Left lobe of liver (tissue), 2 donors: Measurements from ENCODE around the gene FRMD5. TPM values are rescaled to one million over a fixed set of nuclear protein-coding genes. Genes with fewer than 3 reads are reported as not detected.
"Not testable (repeated sequence)": the region's sequence is repeated elsewhere in the genome, so short reads cannot be mapped to it uniquely, and the experiment has no call there.

ENCODE experiments used
- ATAC-seq: fragments of 200-7000 bp; cut with Tn5 transposase; one replicate; pipeline ENCODE4 v1.9.1; 2020; ENCODE audit warnings: mild to moderate bottlenecking, moderate library complexity
- DNase-seq: peaks from one replicate; pipeline ENCODE4 v3.0.0-alpha.2; 2020; ENCODE audit warnings: low spot score
- total RNA-seq: library from RNA; stranded (reverse); gene quantifications from one replicate; pipeline ENCODE4 v1.2.1, GENCODE V29; 2021
- donor health status: DM: no; HTN: no; CAD: no; lungs with moderate emphysema.
- donor health status: DM: no; HTN: yes; CAD: no.

Gene FRMD5
- total RNA-seq, 1 donor from 2014 or later = not detected

DNA sequence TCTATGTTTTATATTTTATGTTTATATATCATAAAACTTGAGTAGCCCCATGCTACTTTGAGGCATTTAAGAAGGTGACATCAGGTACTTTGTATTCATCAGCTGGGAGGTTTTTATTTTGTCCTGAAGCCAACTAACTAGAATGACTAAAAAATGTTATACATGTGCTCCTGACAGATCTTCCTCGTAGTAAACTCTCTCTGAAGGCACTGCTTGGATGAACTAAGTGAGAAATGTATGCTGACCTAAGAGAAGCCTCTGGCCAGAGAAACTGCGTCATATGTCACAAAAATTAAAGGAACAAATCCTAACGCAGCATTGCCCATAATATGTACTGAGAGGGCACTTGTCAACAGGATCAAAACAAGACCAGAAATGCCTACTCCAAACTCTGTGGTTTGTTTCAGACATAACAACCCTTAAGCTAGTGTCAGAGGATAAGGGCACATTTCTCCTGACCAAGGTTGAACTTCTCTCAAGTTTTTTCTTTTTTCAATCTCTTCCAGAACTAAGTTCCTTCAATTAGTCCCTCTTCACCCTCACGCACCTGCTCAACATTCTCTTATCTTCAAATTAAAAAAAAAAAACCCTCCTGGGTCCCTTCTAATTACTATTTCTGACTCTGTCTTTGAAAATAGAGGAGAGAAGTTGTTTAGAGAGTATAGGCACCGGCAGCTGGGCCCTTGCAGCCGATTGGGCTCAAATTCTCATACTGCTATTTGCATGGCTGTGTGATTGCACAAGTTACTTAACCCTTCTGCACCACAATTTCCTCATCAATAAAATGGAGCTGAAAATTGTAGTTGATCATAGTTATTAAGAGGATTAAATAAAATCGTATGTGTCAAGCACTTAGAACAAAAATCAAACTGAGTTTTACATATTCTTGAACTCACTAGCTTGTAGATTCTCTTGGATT is 159.0 kb downstream of the FRMD5 start:
- DNase-seq (no peak), ATAC-seq (no peak)

DNA sequence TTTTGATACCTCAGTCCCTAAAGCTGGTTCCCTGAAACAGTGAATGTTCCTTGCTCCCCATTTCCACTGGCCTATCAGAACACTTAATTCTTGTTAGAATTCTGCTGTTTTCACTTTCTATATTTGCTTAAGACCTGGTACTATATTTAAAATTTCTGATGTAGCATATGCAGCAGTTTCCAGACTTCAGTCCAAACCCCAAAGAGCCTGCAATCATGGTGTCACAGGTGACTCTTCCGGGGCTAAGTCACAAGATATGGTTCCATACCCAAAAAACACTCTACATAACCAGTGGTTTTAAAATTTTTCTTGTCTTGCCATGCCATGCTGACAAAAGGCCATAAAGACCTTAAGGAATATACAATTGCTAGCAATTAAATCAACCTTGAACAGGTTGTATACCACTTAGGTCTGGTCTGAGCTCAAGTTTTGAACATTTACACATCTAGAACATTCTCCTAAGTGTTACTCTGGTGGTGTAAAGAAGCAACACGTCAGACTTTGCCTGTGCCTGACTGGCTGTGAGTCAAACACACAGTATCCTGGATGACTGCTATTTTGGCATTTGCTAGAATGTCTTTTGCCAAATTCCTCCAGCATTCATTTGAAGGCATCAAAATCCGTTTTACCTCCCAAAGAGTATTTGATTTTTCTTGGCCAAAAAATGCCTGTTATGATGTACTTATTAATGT is 160.0 kb downstream of the FRMD5 start:
- DNase-seq (no peak), ATAC-seq (no peak)

DNA sequence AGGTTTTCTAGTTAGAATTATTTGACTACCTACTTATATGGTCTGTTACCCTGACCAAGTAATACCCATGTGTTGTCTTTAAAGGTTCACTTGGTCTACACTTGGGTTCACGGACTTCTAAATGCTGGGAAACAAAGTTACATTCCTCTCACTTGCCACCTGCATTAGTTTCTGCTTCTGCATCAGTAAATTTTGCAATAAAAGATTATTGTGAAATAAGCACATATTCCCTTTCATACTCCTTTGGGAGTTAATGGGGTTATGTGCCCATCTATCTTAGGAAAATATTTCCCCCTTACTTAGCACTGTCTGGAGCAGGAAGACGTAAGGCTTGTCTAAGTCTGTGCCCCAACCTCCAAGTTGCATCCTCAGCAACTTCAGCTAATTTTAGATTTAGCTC is 160.7 kb downstream of the FRMD5 start:
- DNase-seq (no peak), ATAC-seq (no peak)

DNA sequence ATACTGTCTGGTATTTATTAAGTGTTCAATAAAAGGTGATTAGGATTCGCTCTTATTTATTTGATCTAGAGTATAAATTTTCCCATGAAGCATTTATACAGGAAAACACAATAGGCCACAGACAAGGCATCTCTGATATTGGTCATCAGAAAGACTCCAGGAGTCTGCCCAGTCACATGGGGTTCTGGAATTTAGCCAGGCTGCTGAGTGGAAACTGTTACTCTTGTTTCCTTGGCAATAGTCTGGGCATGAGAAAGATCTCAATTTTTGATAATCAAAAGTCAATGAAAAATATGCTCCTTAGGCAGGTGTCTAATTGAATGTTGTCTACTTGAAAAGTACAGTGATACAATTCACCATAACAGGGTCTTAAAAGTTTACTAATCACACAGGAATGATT is 161.2 kb downstream of the FRMD5 start:
- no peak for DNase-seq
- no peak for ATAC-seq

DNA sequence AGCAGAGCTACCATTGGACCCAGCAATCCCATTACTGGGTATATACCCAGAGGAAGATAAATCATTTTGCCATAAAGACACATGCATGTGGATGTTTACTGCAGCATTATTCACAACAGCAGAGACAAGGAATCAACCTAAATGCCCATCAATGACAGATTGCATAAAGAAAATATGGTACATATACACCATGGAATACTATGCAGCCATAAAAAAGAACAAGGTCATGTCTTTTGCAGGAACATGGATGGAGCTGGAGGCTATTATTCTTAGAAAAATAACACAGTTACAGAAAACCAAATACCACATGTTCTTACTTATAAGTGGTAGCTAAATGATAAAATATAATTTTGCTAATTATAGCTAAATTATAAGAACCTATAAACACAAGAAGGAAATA is 162.3 kb downstream of the FRMD5 start:
- ATAC-seq, DNase-seq: not testable (repeated sequence)

DNA sequence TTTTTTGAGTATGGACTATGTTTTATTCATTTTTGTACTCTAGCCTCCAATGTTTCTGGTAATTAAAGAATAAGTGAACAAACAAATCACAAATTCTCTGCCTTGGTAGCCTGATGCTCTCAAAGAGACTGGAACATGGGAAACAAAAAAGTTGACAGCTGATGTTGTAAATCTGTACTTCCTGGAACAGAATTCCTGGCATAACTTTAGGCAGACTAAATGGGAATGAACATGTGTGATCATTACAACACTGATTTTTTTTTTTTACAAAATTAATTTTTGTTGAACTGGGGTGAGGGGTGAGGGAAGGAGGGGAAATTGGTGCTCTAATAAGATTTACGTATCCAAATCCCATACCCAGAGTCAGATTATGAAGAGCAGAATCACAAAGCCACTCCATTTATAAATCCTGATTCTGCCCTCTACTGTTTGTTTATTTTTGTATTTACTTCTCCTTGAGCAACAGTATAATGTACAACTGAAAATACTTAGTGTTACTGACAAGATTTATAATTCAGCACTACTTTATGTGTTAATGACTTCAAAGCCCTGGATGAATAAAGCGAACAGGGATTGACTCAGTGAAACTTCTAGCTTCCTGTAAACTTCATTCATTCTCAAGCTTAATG is 165.0 kb downstream of the FRMD5 start:
- no peak for ATAC-seq
- no peak for DNase-seq

DNA sequence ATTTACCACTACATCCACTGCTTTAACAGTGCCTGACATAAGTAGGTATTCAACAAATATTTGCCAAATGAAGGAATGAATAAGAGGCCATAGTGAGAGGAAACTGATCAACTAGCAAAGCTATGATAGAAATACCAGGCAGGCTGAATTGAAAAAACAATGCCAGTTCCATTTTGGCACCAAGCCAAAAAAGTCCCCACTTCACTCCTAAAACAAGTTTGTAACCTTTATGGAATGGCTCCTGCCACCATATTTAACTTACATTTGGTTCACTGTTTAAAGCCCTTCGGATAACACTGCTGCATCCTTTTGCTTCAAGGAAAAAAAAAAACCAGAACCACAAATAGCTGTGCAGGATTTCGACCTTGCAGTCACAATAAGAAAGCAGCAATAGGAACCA is 166.1 kb downstream of the FRMD5 start:
- ATAC-seq = no peak
- no peak for DNase-seq

DNA sequence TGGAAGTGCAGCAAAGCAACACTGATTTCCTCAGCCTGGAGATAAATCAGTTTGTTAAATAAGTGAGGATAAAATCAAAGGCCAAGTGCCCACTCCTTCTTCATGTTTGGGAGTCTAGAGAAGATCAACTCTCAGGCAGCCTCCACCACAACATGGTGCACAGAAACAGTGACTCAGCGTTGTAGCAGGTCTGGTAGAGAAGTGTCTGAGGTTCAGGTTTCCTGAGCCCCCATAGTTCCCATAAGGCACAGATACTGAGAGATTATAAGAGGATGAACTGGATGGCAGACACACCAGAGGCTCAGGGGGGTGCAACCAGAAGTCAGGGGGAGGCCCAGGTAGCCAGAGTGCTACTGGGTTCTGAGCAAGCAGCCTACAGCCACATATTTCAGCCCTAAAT is 166.7 kb downstream of the FRMD5 start:
- DNase-seq (no peak), ATAC-seq (no peak)

DNA sequence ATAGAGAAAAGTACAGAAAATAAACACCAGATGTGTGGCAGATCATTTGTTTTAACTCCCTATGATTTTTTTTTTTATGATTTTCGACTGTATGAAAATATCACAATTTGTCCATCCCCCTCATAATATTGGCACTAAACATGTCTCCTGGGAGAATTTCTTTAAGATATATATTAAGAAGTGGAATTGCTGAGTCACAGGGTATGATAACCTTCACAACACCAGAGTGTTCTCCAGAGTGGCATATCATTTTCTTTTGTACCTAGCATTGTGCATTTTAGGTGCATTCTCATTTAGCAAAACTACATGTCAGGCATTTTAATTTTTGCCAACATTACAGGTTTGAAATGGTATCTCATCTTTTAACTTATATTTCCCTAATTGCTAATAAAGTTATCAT is 170.9 kb downstream of the FRMD5 start:
- ATAC-seq = no peak
- no peak for DNase-seq

DNA sequence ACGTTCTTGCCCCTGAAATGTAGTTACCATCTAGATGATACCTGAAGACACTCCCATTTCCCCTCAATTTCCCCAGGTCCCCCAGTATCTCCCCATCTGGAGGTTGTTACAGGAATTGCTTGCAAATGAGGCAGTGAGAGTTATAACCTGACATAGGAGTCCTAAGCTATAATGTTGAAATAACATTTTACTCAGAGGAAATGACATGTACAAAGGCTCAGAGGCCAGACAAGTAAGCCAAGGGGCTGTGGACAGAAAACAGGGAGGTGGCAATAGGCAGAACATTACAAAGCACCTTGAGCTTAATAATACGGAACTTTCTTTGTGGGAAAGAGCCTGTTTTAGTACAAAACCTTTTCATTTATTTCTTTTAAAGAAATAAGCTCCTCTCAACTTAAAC is 171.9 kb downstream of the FRMD5 start:
- DNase-seq (no peak), ATAC-seq (no peak)

DNA sequence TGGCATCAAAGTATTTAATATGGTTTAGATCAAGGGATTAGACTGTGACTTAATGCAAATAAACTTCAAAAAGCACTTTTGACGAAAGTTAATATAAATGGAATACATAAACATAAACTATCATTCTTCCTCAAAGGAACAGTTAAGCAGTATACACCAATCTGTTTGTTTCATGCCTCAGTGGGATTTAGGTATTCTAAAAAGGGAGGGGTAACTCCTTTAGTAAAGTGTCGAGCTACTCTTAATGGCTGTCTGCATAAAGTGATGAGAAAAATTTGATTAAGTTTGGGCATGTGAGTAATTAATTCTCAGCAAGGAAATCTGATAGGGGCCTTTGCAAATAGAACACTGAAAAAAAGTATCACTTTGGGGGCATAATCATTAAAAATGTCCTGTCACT is 176.9 kb downstream of the FRMD5 start:
- no peak for DNase-seq

DNA sequence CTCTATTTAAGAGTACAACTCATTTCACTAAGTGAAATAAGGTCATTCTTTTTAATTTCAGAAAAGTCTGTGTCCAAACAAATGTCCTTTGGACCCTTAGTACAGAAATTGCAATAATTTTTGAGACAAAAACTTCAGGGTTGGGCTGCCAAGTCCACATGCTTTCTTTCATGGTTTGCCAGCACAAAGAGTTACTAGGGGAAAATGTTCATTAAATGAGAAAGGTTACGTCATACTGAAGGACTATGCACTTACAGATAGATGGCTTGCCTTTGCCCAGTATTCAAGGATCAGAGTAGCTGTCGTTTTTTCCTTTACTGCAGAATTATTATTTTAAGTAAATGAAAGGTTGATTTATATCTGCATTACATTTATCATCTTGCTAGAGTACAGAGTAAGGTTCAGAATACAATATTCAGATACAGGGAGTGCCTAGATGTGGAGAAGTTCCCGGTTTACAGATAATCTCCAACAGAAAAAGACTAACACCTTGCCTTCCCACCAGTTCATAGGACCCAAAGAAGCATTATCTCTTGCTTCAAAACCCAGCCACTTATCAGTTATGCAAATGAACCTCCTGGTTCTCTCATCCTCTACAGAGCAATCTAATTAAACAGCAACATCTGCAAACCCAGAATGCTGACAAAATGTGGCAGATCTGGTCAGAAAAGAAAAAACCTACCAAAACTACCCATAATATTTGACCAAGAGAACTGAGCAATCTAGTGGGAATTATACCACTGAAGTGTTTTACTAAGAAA is 179.3 kb downstream of the FRMD5 start:
- DNase-seq = no peak
- peak; percentile 75 for ATAC-seq

More for the DNA sequence above, 176.9 kb downstream of the FRMD5 start:
- no peak for ATAC-seq

DNA sequence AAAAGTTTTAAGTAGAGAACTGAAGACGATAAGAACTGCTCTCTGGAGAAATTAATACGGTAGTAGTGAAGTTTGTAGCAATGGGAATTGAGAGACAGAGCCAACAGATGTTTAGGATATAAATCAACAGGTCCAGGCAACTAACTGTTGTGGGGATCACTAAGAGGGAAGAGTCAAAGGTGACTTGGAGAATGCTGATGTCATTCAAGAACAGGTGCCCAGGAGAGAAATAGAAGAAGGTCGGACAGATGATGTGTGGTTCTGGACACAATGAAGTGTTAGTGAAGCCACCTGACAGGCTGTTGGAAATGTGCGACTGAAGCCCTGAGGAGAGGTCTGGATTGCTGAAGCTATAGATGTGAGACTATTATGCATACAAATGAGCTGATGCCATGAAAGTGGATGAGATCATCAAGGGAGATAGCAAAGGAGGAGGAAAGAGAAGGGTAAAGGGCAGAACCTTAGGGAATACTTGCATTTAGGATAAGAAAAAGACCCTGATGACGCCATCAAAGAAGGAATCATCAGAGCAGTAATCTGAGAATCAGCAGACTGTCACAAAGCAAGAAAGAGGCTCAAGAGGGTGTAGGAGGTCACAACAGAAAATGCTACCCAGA is 183.7 kb downstream of the FRMD5 start:
- no peak for ATAC-seq
- DNase-seq = no peak

DNA sequence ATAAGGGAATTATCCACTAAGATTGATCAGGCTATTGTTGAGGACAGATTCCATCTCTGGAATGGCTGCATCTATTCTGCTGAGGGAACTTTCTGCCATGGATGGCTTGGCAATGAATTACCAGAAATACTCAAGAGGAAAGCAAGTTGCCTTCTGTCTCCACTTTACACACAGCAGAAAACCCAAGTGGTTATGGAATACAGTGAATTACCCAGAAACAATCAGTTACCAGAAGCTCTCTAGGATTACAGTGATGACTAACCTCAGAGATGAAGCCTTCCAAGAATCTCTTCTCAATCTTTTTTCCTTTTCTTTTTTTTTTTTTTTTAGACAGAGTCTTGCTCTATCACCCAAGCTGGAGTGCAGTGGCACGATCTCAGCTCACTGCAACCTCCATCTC is 185.0 kb downstream of the FRMD5 start:
- ATAC-seq = no peak

DNA sequence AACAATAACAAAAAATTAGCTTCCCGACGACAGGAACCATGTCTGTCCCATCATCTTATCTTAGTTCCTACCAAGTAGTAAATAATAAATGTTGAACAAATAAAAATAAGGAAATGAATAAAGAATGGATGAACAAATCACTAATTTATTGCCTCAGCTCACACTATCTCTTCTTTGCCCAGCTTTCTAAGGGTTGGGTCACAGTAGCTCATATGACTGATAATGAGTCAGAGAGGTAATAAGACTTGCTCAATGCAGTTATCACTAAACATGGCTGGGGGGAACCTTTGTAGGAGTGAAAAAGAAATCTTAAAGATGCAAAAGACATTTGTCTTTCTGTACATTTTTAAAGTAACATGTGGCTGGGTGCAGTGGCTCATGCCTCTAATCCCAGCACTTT is 186.0 kb downstream of the FRMD5 start:
- no peak for DNase-seq
- no peak for ATAC-seq

More for the DNA sequence above, 185.0 kb downstream of the FRMD5 start:
- no peak for DNase-seq

DNA sequence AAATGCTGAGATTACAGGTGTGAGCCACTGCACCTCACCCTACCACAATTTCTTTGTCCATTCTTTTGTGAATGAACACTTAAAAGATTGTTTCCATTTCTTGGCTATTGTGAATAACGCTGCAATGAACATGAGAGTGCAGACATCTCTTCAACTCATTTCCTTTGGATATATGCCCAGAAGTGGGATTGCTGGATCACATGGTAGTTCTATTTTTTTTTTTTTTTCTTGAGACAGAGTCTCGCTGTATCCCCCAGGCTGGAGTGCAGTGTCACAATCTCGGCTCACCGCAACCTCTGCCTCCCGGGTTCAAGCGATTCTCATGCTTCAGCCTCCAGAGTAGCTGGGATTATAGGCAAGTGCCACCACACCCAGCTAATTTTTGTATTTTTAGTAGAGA is 194.8 kb downstream of the FRMD5 start:
- not testable (repeated sequence) for ATAC-seq

DNA sequence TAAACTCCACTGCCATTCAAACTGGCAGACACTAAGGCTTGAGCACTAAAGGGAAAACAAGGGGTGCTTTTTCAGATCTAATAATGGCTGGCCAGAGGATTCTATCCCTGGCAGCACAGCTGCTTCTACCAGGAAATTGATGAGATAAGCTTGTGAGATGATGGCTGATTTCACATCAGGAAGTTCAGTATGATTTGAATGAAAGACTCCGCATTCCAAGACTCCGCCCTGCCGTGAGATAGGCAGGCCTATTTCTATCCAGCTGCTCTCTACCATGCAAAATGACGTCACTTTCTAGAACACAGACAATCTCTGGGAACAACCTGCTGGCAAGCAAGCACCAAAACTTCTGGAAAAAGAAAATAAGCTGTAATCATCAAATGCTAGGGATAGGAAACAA is 196.5 kb downstream of the FRMD5 start:
- no peak for ATAC-seq
- DNase-seq = no peak

More for the DNA sequence above, 194.8 kb downstream of the FRMD5 start:
- DNase-seq = not testable (repeated sequence)

DNA sequence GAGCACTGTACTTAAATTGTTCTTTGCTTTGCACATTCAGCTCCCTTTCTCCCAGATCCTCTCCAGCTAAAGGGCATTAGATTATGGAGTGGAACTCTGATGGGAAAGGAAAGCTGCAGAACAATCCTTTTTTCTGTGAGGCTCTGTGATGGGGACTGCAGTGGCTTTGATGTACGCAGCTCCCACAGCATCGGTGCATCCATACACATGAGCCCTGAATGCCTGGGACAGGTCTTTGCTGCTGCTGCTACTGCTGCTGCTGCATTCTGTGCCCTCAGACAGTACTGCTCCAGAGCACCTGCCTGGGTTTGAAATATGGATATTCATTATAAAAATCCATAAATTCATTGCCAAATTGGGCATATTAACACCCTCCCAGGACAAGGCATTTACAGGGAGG is 203.9 kb downstream of the FRMD5 start:
- DNase-seq (no peak), ATAC-seq (no peak)

DNA sequence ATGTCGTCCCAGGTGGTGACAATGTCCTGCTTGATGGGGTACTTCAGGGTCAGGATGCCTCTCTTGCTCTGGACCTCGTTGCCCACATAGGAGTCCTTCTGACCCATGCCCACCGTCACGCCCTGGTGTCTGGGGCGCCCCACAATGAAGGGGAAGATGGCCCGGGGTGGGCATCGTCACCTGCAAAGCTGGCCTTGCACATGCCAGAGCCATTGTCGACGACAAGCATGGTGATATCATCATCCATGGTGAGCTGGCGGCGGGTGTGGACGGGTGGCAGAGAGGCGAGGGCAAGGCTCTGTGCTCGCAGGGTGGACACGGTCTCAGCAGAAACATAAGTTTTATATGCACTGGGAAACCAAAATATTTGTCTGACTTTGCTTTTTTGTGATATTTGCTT is 205.1 kb downstream of the FRMD5 start:
- no peak for DNase-seq
- ATAC-seq = no peak

DNA sequence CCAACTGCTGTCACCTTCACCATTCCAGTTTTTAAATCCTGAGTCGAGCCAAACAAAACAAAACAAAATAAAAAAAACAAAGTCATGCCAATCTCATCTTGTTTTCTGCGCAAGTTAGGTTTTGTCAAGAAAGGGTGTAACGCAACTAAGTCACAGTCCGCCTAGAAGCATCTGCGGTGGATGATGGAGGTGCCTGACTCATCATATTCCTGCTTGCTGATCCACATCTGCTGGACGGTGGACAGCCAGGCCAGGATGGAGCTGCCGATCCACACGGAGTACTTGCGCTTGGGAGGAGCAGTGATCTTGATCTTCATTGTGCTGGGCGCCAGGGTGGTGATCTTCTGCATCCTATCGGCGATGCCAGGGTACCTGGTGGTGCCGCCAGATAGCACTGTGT is 206.2 kb downstream of the FRMD5 start:
- ATAC-seq (no peak), DNase-seq (no peak)

DNA sequence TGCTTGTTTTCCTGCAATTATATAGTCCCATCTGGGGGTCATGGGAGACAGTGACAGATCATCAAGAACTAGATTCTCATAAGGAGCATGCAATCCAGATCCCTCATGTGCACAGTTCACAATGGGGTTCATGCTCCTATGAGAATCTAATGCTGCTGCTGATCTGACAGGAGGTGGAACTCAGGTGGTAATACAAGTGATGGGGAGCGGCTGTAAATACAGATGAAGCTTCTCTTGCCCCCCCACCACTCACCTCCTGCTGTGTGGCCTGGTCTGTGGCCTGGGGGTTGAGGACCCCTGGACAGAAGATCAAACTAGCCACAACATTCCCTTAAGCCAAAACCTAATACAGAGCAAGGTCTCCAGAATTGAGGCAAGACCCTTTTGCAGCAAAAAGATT is 207.1 kb downstream of the FRMD5 start:
- DNase-seq (no peak), ATAC-seq (no peak)
